Amygdala (tissue), 56 donors: ENCODE measurements around the gene SHROOM3.

Experiments
- DNase-seq, 56 donors: peaks; one replicate each; lab custom pipeline; 2025; lab: John Stamatoyannopoulos, UW

SHROOM3 gene

GRCh38 chr4:76649086-76649485, 214.1 kb downstream of the SHROOM3 start:
- DNase-seq, result no peak

DNA sequence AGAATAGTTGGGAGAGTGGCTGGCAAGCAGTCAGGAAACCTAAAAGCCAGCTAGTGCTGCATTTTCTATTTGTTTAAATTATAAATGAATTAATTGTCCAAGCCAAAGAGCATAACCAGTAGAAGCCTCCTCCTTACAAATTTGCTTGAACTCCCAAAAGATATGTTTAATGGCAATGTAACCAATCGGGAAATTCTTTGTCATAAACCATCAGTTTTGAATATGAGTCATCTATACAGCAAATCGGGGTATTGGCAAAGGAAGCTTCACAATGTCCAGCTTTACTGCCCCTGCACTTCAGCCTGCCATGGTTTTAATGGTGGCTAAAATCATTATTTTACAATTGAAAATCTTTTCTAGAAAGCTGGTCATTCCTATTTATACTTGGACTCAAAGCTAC, 216.6 kb downstream of the SHROOM3 start:
- DNase-seq, result no peak

DNA sequence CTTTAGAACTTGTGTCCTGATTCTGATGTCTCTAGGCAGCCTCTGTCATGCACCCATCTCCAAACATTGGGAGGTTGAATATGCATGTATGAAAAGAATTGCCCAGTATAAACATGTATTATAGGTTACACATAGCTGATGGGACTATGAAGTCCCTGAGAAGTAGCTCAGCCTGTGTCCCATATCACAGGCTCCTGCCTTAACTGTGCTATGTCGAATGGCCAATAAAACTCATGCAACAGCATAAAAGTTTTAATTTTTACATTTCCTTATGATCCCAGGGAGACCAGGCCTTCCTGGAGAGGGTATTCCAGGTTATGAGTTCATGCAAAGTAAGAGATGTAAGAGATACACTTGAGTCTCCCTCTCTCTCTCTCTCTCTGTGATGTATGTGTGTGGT, 217.4 kb downstream of the SHROOM3 start:
- DNase-seq, result no peak

GRCh38 chr4:76654084-76654483, 219.1 kb downstream of the SHROOM3 start:
- DNase-seq, result no peak

GRCh38 chr4:76654791-76655190, 219.8 kb downstream of the SHROOM3 start:
- DNase-seq, result no peak

- DNase-seq, result no peak
Measured at GRCh38 chr4:76655566-76656479, 220.8 kb downstream of the SHROOM3 start.

GRCh38 chr4:76657443-76657842, 222.4 kb downstream of the SHROOM3 start:
- no peak for DNase-seq

GRCh38 chr4:76658231-76659102, 223.4 kb downstream of the SHROOM3 start:
- no peak for DNase-seq

DNA sequence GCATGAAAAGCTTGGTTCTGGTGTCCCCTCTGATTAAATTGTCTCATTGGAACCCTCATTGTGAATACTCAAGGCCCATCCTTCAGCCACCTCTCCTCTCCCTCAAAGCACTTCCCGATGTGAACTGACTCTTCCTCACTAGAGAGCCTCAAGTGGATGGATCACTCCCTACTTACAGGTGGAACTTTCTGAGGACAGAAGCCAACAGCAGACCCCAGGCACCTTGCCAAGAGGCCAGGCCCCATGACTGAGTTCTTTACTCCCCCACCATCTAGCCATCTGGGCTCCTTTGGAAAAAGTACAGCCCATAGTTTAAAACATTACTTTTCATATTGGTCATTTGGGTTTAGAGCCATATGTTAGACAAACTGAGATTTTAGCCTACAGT, 224.1 kb downstream of the SHROOM3 start:
- DNase-seq, result peak in 1 of 56 donors; percentile 0

- DNase-seq, result no peak
Measured at GRCh38 chr4:76663824-76664223, 228.8 kb downstream of the SHROOM3 start.

- DNase-seq, result no peak
Measured at GRCh38 chr4:76665153-76665552, 230.1 kb downstream of the SHROOM3 start.

DNA sequence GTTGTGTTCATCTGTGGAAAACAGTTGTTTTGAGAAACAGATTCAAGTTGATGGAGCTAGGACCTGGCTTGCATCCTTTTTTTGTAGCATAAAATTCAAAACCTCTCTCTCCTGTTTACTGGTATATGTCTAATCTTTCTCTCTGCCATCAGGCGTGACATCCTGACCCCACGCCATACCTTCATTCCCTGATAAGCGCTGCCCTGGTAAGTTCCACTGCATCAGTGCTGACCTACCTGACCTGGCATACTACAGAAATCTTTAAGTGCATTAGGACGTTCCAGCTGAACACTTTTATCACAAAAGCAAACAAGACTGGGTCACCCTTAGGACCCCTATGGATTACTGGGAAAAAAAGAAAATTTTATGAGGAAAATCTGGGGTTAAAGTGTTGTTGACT, 230.7 kb downstream of the SHROOM3 start:
- DNase-seq, result no peak

DNA sequence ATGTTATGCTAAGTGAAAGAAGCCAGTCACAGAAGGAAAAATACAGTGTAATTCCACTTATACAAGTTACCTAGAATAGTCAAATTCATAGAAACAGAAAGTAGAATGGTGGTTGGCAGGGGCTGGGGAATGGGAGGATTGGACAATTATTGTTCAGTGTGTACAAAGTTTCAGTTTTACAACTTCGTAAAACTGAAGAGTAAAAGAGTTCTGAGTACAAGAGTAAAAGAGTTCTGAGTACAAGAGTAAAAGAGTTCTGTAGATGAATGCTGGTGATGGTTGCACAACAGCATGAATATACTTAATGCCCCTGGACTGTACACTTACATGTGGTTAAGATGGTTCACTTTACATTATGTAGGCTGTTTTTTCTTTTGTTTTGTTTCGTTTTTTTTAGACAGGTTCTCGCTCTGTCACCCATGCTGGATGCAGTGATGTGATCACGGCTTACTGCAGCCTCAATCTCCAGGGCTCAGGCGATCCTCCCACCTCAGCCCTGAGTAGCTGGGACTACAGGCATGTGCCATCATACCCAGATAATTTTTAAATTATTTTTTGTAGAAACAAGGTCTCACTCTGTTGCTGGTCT, 232.0 kb downstream of the SHROOM3 start:
- no peak for DNase-seq

- DNase-seq, result no peak
Measured at GRCh38 chr4:76670631-76671030, 235.6 kb downstream of the SHROOM3 start.

DNA sequence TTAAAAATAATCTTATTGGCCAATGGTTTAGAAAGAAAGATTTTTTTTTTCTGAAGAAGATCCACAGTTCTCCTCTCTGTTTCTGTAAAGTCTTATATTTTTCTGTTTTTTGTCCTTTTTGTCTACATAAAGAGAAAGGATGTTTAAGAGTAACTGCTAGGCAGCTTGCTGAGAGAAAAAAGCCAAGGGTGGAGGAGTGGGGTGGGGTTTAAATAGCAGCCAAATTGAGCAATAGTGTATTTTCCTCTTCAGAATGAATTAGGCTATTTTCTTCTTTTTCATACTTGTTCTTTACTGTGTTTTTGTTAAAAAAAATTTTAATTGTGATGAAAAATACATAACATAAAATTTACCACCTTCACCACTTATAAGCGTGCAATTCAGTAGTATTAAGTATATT, 238.3 kb downstream of the SHROOM3 start:
- no peak for DNase-seq

DNA sequence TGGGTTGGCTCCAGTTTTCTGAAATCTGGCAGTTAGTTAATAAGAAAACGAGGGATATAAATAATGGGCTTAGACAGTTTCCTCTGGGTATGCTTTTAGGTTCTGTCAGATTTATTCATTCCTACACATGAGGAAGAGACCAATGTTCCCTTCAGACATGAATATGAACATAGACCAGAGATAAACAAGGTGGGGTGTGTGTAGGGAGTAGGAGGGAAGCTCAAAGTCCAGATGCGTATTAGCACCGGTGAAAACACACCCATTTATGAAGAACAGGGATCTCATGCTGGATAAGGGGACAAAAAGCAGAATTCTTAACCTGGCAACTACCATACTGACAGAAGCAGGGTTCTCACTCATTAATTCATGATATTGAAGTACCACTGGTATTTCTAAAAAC, 240.0 kb downstream of the SHROOM3 start:
- DNase-seq, result no peak

DNA sequence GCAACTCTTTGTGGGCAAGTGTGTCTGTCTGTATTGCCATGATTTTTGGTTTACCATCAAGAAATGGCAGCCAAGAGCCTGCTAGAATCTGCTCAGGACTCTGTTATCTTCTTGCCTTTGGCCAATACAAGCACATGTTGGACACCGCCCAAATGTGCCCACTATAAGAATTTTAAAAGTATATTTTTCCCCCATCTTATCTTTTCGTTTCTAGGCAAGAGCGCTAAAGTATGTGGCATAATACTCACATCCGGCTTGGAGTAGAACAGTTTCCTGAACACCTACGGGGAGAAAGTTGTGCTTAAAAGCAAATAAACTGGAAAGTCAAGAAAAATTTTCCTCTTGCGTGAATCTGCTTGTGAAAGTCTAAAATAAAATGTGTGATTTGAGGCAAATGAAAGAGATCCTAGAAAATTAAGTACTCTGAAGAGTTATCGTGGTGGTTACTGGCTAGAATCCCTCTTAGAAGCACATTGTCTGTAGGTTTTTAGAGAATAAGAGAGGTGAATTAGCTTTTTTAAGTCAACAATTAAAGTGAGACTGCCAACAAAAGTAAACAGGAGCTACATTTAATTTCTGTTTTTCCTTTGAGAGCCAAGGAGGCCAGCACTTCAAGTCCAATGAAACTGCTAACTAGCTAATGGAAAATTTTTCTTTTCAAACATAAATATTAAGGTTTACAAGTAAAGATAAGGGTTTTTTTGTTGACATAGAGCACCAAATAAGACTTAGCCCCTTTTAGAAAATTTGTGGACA, 242.7 kb downstream of the SHROOM3 start:
- DNase-seq, result no peak

DNA sequence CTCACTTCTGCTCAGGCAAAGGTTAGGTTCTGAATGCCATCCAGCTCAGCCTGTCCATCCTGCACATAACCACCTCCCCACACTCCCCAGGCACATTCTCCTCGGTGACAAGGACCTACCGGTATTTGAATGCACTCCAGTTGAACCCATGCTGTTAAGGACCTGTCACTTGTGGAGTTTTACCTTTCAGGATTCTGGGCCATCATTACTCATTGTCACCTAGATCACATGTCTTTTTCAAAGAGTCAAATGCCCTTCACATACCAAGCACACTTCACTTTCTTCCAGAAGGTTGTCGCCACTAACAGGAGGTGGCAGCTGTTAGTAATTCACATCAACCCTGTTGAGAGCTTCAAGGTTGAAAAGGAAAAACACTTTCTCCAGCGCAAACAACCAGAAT, 244.7 kb downstream of the SHROOM3 start:
- DNase-seq, result no peak

DNA sequence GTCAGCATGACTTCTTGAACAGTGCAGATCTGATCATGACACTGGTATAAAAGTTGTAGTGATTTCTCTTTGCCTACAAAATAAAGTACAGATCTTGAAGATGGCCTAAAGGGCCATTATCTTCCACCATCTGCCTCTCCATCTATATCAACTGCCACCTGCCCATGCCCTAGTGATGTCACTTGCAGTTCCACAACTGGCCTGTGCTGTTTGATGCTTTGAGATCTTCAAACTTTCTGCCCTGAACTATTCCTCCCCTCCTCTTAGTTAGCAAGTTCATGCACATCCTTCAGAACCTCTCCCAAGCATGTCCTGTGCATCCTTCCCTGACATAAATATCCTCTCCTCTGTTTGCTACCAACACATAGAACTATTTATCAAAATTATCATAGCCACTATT, 245.9 kb downstream of the SHROOM3 start:
- DNase-seq, result no peak

DNA sequence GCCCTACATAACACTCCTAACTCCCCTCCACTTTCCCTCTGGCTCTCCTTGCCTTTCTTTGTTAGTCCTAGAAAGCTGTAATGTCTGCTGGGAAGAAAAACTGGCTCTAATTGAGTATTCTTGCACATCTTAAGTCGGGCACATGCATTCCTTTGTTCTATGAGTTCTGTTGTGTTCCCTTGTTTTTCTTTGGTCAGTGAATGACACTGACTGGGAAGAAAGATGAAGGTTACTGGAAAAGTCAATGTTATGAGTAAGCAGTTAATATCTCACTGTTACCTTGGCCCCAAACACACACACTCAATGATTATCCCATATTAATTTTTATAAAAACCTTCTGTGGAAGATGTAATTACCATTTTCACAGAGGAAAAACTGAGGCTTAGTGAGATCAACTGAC, 247.0 kb downstream of the SHROOM3 start:
- no peak for DNase-seq
